Measurements from ENCODE around the gene POLR2H. TPM values are rescaled to one million over a fixed set of nuclear protein-coding genes. Genes with fewer than 3 reads are reported as not detected.

The POLR2H gene
- total RNA-seq, 2 experiments from 2014 or later: 74.4 to 79.9 TPM

Other genes starting within 250 kb of the POLR2H start
- 10 to 100 TPM; 53.0 to 60.0 TPM for gene EIF2B5, start 226.4 kb upstream of the POLR2H start, total RNA-seq
- 10 to 100 TPM; 35.0 to 36.3 TPM for gene DVL3, start 206.3 kb upstream of the POLR2H start, total RNA-seq
- gene AP2M1, start 186.9 kb upstream of the POLR2H start, total RNA-seq: 100 to 1,000 TPM; 222 to 223 TPM
- gene ABCF3, start 175.5 kb upstream of the POLR2H start, total RNA-seq: 10 to 100 TPM; 62.2 to 64.4 TPM
- gene VWA5B2, start 132.1 kb upstream of the POLR2H start, total RNA-seq: not detected
- 10 to 100 TPM; 43.2 to 45.7 TPM for gene ALG3, start 112.7 kb upstream of the POLR2H start, total RNA-seq
- 1 to 10 TPM; 4.2 to 4.7 TPM for gene EEF1AKMT4, start 112.0 kb upstream of the POLR2H start, total RNA-seq
- not detected for gene CAMK2N2, start 100.2 kb upstream of the POLR2H start, total RNA-seq
- gene ECE2, start 85.7 kb upstream of the POLR2H start, total RNA-seq: not detected
- 100 to 1,000 TPM; 188 to 193 TPM for gene PSMD2, start 62.5 kb upstream of the POLR2H start, total RNA-seq
- gene EIF4G1, start 47.1 kb upstream of the POLR2H start, total RNA-seq: 100 to 1,000 TPM; 269 to 300 TPM
- 1 to 10 TPM; 3.6 to 4.4 TPM for gene FAM131A, start 24.1 kb upstream of the POLR2H start, total RNA-seq
- 1 to 10 TPM; 3.0 to 3.6 TPM for gene CLCN2, start 105 bp upstream of the POLR2H start, total RNA-seq
- not detected for gene THPO, start 16.5 kb downstream of the POLR2H start, total RNA-seq
- not detected for gene CHRD, start 18.3 kb downstream of the POLR2H start, total RNA-seq
- under 1 TPM; 0.12 to 0.22 TPM for gene EPHB3, start 200.1 kb downstream of the POLR2H start, total RNA-seq

All from activated CD4-positive, alpha-beta T cell treated with anti-CD3 and anti-CD28 coated beads, Interleukin-2, amount 10 ng/mL, durations not matched to agents 7 days and 5 days (primary cell).